ENCODE results near the gene BICDL2. TPM values are rescaled to one million over a fixed set of nuclear protein-coding genes. Genes with fewer than 3 reads are reported as not detected.
A peak's percentile ranks its signal among the peaks of the same experiment; 100 is the strongest.

BICDL2 gene
- polyA plus RNA-seq, 4 donors, result 1.5 to 6.9 (median 2.5) TPM

- no peak for DNase-seq (ENCODE audit: low read depth in 4 of 4, low spot score in 2 of 4)
Observed at GRCh38 chr16:2990891-2991290, 45.9 kb downstream of the BICDL2 start.

DNA sequence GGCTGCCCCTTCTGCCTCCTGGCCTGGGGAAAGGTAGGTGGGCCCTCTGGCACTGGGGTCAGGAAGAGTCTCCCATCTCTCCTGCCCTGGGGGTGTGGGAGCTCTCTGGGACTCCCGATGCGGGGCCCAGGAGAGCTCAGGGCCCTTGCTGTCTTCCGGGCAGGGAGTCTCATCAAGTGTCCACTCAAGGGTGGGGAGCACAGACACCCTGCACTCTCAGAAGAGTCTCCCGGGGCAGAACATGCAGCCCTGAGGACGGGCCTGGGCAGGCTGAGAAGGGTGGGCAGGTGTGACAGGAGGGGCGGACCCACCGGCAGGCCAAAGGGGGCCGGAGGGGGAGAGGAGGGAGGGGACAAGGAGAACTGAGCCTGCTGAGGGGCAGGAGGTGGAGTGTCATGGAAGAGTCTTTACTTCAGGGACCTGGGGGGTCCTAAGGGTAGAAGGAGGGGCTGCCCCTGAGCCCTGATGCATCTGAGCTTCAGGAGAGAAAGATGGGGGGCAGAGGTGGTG is 48.1 kb downstream of the BICDL2 start:
- DNase-seq (ENCODE audit: low read depth in 4 of 4, low spot score in 2 of 4), result no peak

- no peak for DNase-seq (ENCODE audit: low read depth in 4 of 4, low spot score in 2 of 4)
Observed at GRCh38 chr16:2987833-2988232, 48.9 kb downstream of the BICDL2 start.

GRCh38 chr16:2987286-2987685 is 49.5 kb downstream of the BICDL2 start:
- no peak for DNase-seq (ENCODE audit: low read depth in 4 of 4, low spot score in 2 of 4)

- DNase-seq (ENCODE audit: low read depth in 4 of 4, low spot score in 2 of 4), result no peak
Observed at GRCh38 chr16:2986623-2987188, 50.0 kb downstream of the BICDL2 start.

GRCh38 chr16:2985893-2986355 is 50.8 kb downstream of the BICDL2 start:
- DNase-seq (ENCODE audit: low read depth in 4 of 4, low spot score in 2 of 4), result no peak

DNA sequence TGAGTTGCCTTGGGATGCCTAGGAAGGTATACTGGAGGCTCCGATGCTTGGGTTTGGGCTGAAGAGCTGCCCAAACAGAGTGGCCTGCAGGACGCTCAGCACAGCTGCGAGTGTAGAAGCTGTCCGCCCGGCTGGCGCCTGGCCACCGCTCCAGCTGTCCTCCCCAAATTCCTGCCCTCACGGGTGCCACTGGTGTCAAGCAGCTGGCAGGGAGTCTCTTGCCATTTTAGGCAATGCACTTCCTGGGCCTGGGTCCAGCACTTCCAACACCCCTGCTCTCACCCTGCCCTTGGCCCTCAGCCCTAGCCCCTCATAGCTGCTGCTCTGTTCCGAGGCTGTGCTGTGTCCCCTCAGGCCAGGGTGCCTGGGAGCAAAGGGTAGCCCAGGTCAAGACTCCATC is 51.3 kb downstream of the BICDL2 start:
- DNase-seq (ENCODE audit: low read depth in 4 of 4, low spot score in 2 of 4), result no peak

GRCh38 chr16:2983706-2984136 is 53.0 kb downstream of the BICDL2 start:
- DNase-seq (ENCODE audit: low read depth in 4 of 4, low spot score in 2 of 4), result peak in 2 of 4 donors; percentile 65 to 73

- no peak for DNase-seq (ENCODE audit: low read depth in 4 of 4, low spot score in 2 of 4)
Observed at GRCh38 chr16:2982402-2982801, 54.3 kb downstream of the BICDL2 start.

DNA sequence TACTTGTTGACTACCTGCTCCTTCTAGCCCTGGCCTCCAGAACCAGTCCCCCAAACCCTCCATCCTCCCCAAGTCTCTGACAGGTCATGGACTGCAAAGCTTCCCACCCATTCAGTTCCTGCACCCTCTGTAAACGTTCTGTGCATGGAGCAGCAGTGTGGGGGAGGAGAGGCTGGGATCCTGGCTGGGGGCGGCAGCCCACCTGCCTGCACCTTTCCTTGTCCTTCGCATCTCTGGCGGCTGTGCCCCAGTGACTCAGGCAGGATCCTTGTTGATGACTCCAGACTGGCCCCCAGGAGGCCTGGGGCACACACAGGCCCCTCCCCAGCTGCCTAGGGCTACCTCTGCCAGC is 54.9 kb downstream of the BICDL2 start:
- no peak for DNase-seq (ENCODE audit: low read depth in 4 of 4, low spot score in 2 of 4)

DNA sequence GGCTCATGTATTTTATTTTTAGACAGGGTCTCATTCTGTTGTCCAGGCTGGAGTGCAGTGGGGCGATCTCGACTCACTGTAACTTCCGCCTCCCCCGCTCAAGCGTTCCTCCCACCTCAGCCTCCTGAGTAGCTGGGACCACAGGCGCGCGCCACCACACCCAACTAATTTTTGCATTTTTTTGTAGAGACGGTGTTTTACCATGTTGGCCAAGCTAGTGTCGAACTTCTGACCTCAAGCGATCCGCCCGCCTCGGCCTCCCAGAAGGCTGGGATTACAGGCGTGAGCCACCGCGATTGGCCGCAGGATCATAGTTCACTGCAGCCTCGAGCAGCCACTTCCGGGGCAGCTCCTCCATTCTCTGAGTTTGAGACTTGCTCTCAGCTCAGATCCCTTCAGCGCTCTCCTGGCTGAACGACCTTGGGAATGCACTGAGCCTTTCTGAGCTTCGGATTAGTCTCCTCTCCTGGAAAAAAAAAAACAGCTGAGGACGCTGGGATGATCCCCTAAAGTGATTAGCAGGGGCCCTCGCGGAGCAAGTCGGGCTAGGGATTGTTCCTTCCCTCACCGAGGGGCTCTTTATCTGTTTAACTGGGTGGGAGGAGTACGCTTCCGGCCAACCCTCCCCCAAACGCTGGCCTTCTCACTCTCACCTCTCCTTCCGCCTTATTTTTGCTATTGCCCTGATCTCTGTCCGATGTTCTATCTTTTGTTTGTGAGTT is 55.4 kb downstream of the BICDL2 start:
- no peak for DNase-seq (ENCODE audit: low read depth in 4 of 4, low spot score in 2 of 4)

DNA sequence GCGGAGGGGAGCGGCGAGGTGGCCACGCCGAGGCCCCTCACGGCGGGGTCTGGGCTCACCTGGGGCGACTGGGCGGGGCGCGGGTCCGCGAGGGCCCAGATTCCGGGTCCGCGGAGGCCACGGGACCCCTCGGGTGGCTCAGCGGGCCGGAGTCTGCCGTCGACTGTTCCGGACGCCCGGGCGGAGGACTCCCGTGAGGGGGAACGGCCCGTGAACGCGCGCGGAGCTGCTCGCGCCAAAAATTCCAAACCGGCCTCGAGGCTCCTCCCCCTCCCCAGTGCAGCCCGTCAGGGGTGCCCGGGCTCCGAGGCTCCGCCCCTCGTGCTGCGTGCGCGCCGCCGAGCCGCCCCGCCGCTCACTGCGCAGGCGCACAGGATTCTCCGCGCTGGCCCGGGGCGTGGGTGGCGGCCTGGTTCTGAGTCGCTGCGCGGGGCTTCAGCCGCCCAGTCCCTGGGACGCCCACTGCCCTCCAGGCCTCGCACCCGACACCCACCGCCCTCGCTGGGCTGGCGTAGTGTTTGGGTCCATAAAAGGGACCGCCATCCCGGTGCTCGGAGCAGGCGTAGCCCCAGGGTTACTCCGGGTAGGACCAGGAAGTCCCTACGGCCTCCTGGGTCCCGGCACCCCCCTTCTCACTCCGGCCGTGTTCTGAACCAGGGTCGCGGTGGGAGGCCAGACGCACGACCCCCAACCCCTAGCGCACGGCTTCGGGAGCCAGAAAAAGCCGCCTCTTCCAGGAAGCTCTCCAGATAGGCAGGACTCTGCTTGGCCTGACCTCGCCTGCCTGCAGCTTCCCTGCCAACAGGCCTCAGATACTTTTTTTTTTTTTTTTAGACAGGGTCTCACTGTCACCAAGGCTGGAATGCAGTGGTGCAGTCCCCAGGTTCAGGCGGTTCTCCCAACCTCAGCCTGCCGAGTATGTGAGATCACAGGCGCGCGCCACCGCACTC is 56.2 kb downstream of the BICDL2 start, which contains the start of gene PKMYT1:
PKMYT1 (minus strand) TSS at position 220 of the 950 bp plus-strand sequence. CDS start 789 bp downstream, outside the sequence.
- DNase-seq (ENCODE audit: low read depth in 4 of 4, low spot score in 2 of 4), result peak; percentile 74 to 86 (median 78)

DNA sequence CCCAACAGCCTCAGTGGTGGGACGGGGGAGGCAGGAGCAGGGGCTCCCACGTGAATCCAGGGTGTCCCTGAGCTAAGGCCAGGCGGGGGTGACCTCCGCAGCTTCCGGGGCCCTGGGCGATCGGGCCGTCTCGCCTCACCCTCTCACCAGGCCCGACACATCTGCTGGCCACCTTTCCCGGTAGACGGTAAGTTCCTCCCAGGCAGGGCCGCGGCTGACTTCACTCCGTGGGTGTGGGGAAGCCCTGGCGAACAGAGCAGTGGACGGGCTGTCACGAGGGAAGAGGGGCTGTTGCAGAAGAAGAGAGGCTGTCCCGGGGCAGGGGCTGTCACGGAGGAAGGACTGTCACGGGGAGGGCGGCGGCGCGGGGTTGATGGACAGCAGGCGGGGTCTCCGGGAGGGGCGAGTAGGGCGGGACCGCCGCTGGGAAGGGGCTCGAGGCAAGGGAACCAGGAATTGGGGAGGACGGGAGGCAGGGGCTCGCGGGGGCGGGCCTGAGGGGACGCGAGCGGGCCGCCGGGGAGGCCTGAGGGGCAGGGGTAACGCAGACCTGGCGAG is 57.0 kb downstream of the BICDL2 start:
- no peak for DNase-seq (ENCODE audit: low read depth in 4 of 4, low spot score in 2 of 4)

Other genes with a start within 250 kb of the BICDL2 start
- gene PRSS33, start 249.4 kb downstream of the BICDL2 start, polyA plus RNA-seq (ENCODE audit: insufficient read length in 4 of 4), result under 1 TPM in 3 of 4 donors, not detected in 1; 0.13 to 0.97 (median 0.46) TPM
- gene PRSS41, start 238.5 kb downstream of the BICDL2 start, polyA plus RNA-seq (ENCODE audit: insufficient read length in 4 of 4), result not detected
- gene PRSS21, start 219.7 kb downstream of the BICDL2 start, polyA plus RNA-seq (ENCODE audit: insufficient read length in 4 of 4), result not detected
- gene ZG16B, start 206.6 kb downstream of the BICDL2 start, polyA plus RNA-seq (ENCODE audit: insufficient read length in 4 of 4), result 1 to 10 TPM in 1 of 4 donors, under 1 TPM in 3; 0.19 to 1.2 (median 0.61) TPM
- 10 to 100 TPM in 1 of 4 donors, 1 to 10 TPM in 3; 6.3 to 16.6 (median 8.4) TPM for gene PRSS22, start 178.8 kb downstream of the BICDL2 start, polyA plus RNA-seq (ENCODE audit: insufficient read length in 4 of 4)
- 10 to 100 TPM; 21.9 to 38.4 (median 27.9) TPM for gene FLYWCH2, start 153.7 kb downstream of the BICDL2 start, polyA plus RNA-seq (ENCODE audit: insufficient read length in 4 of 4)
- 10 to 100 TPM; 19.3 to 40.9 (median 25.4) TPM for gene FLYWCH1, start 125.0 kb downstream of the BICDL2 start, polyA plus RNA-seq (ENCODE audit: insufficient read length in 4 of 4)
- gene KREMEN2, start 72.7 kb downstream of the BICDL2 start, polyA plus RNA-seq (ENCODE audit: insufficient read length in 4 of 4), result 1 to 10 TPM; 1.1 to 2.7 (median 2.3) TPM
- gene PAQR4, start 67.6 kb downstream of the BICDL2 start, polyA plus RNA-seq (ENCODE audit: insufficient read length in 4 of 4), result 10 to 100 TPM in 2 of 4 donors, 1 to 10 TPM in 2; 8.7 to 11.4 (median 9.9) TPM
- 10 to 100 TPM in 3 of 4 donors, 1 to 10 TPM in 1; 9.8 to 29.0 (median 20.1) TPM for gene PKMYT1, start 56.5 kb downstream of the BICDL2 start, polyA plus RNA-seq (ENCODE audit: insufficient read length in 4 of 4)
- 1 to 10 TPM; 2.2 to 4.8 (median 2.9) TPM for gene CLDN9, start 24.0 kb downstream of the BICDL2 start, polyA plus RNA-seq (ENCODE audit: insufficient read length in 4 of 4)
- 10 to 100 TPM; 32.8 to 39.4 (median 35.9) TPM for gene CLDN6, start 18.8 kb downstream of the BICDL2 start, polyA plus RNA-seq (ENCODE audit: insufficient read length in 4 of 4)
- gene TNFRSF12A, start 16.6 kb downstream of the BICDL2 start, polyA plus RNA-seq (ENCODE audit: insufficient read length in 4 of 4), result 10 to 100 TPM; 10.1 to 23.1 (median 16.9) TPM
- 10 to 100 TPM; 54.2 to 86.5 (median 68.9) TPM for gene HCFC1R1, start 13.0 kb downstream of the BICDL2 start, polyA plus RNA-seq (ENCODE audit: insufficient read length in 4 of 4)
- 10 to 100 TPM; 28.5 to 36.4 (median 33.1) TPM for gene THOC6, start 12.9 kb downstream of the BICDL2 start, polyA plus RNA-seq (ENCODE audit: insufficient read length in 4 of 4)
- gene MMP25, start 9.6 kb upstream of the BICDL2 start, polyA plus RNA-seq (ENCODE audit: insufficient read length in 4 of 4), result 1 to 10 TPM in 2 of 4 donors, under 1 TPM in 2; 0.51 to 3.2 (median 1.2) TPM
- 10 to 100 TPM; 28.2 to 40.2 (median 32.9) TPM for gene IL32, start 28.7 kb upstream of the BICDL2 start, polyA plus RNA-seq (ENCODE audit: insufficient read length in 4 of 4)
- under 1 TPM; 0.18 to 0.49 (median 0.20) TPM for gene ZSCAN10, start 62.4 kb upstream of the BICDL2 start, polyA plus RNA-seq (ENCODE audit: insufficient read length in 4 of 4)
- gene ZNF205, start 75.6 kb upstream of the BICDL2 start, polyA plus RNA-seq (ENCODE audit: insufficient read length in 4 of 4), result 10 to 100 TPM; 15.7 to 22.6 (median 17.8) TPM
- gene ZNF213, start 98.1 kb upstream of the BICDL2 start, polyA plus RNA-seq (ENCODE audit: insufficient read length in 4 of 4), result 10 to 100 TPM in 3 of 4 donors, 1 to 10 TPM in 1; 9.6 to 16.4 (median 15.4) TPM
- not detected for gene OR1F1, start 151.3 kb upstream of the BICDL2 start, polyA plus RNA-seq (ENCODE audit: insufficient read length in 4 of 4)
- 10 to 100 TPM; 12.2 to 14.3 (median 13.3) TPM for gene ZNF200, start 198.2 kb upstream of the BICDL2 start, polyA plus RNA-seq (ENCODE audit: insufficient read length in 4 of 4)
- gene MEFV, start 219.7 kb upstream of the BICDL2 start, polyA plus RNA-seq (ENCODE audit: insufficient read length in 4 of 4), result under 1 TPM; 0.16 to 0.51 (median 0.29) TPM
- 10 to 100 TPM; 42.5 to 53.0 (median 48.0) TPM for gene ZNF263, start 246.5 kb upstream of the BICDL2 start, polyA plus RNA-seq (ENCODE audit: insufficient read length in 4 of 4)

Data from left renal cortex interstitium (tissue), 4 donors.